Measurements from ENCODE around the gene DAZL. TPM values are rescaled to one million over a fixed set of nuclear protein-coding genes. Genes with fewer than 3 reads are reported as not detected.

The DAZL gene
- not detected for total RNA-seq
- long read RNA-seq = 0 reads

GRCh38 chr3:16604887-16605602 lies at the start of gene DAZL:
TSS of gene DAZL (minus strand) at chr3:16605423. CDS start at chr3:16605205, 218 bp downstream.
- Histone ChIP-seq H3K27me3 (no peaks in the 10 kb centered on the region), H3K4me1 (no peaks in the 10 kb centered on the region), H3K36me3 (no peaks in the 10 kb centered on the region), H3K4me3 (no peak within 1 kb of the TSS), H3K9me3 (no peaks in the 10 kb centered on the region), H3K27ac (no peak within 1 kb of the TSS)
- peak in 1 of 3 donors; percentile 48 for DNase-seq
- no peak for TF ChIP-seq POLR2A (IDR thresholded peaks at IDR 0.05)
- no peak for TF ChIP-seq CTCF (IDR thresholded peaks at IDR 0.05)
- intact Hi-C loops (cut with DNase I) = loop anchor here in 1 of 2 donors (10.0 kb wide), 2 partner anchors 440 to 630 kb away; no protein-coding TSS in a partner anchor
- WGBS (ENCODE audit: insufficient coverage, low coverage, low lambda C conversion rate, missing lambda C conversion rate) = 91% methylated on average over 19 of the region's 63 CpGs
- peak in 1 of 4 donors; percentile 43 for ATAC-seq

- no peaks in the 10 kb centered on the region for H3K4me1 ChIP-seq
- ATAC-seq = no peak
Observed at GRCh38 chr3:16654976-16655375, 49.8 kb upstream of the DAZL start.

GRCh38 chr3:16653712-16654111 lies 48.5 kb upstream of the DAZL start:
- Histone ChIP-seq H3K36me3 (no peaks in the 10 kb centered on the region), H3K9me3 (no peaks in the 10 kb centered on the region), H3K27me3 (no peaks in the 10 kb centered on the region), H3K4me3 (no peak overlapping the region), H3K27ac (no peak overlapping the region), H3K4me1 (no peaks in the 10 kb centered on the region)
- DNase-seq (no peak), ATAC-seq (no peak)
- 67% methylated on average over 4 of the region's 4 CpGs for WGBS (ENCODE audit: insufficient coverage, low coverage, low lambda C conversion rate, missing lambda C conversion rate)
- TF ChIP-seq POLR2A (IDR thresholded peaks at IDR 0.05) (no peak), CTCF (IDR thresholded peaks at IDR 0.05) (no peak)
- intact Hi-C loops (cut with DNase I) = no loop called here

More at GRCh38 chr3:16654976-16655375, 49.8 kb upstream of the DAZL start:
- no peaks in the 10 kb centered on the region for H3K27me3 ChIP-seq
- no peak for DNase-seq
- H3K4me3 ChIP-seq = no peak overlapping the region
- H3K27ac ChIP-seq = no peak overlapping the region
- 24% methylated on average over 1 of the region's 1 CpG for WGBS (ENCODE audit: insufficient coverage, low coverage, low lambda C conversion rate, missing lambda C conversion rate)
- intact Hi-C loops (cut with DNase I) = no loop called here
- TF ChIP-seq CTCF (IDR thresholded peaks at IDR 0.05) (no peak), POLR2A (IDR thresholded peaks at IDR 0.05) (no peak)
- H3K9me3 ChIP-seq = no peaks in the 10 kb centered on the region
- H3K36me3 ChIP-seq = no peaks in the 10 kb centered on the region

GRCh38 chr3:16647668-16648067 lies 42.4 kb upstream of the DAZL start:
- no peak overlapping the region for H3K4me3 ChIP-seq
- DNase-seq (no peak), ATAC-seq (no peak)
- no peaks in the 10 kb centered on the region for H3K27me3 ChIP-seq
- H3K9me3 ChIP-seq = no peaks in the 10 kb centered on the region
- no peaks in the 10 kb centered on the region for H3K4me1 ChIP-seq
- 61% methylated on average over 3 of the region's 4 CpGs for WGBS (ENCODE audit: insufficient coverage, low coverage, low lambda C conversion rate, missing lambda C conversion rate)
- no peak for TF ChIP-seq POLR2A (IDR thresholded peaks at IDR 0.05)
- TF ChIP-seq CTCF (IDR thresholded peaks at IDR 0.05) = no peak
- H3K36me3 ChIP-seq = no peaks in the 10 kb centered on the region
- intact Hi-C loops (cut with DNase I) = no loop called here
- no peak overlapping the region for H3K27ac ChIP-seq

All from right lobe of liver (tissue), 6 donors.